Pancreas (tissue), 10 donors: Measurements from ENCODE around the gene U2AF2. TPM values are rescaled to one million over a fixed set of nuclear protein-coding genes. Genes with fewer than 3 reads are reported as not detected.

ENCODE experiments used
- ATAC-seq, 4 donors: fragments of 200-7000 bp; cut with Tn5 transposase; one replicate each; pipeline versions ENCODE4 v1.8.0 to v1.9.1; 2020; ENCODE audit warnings: mild to moderate bottlenecking in 4 of 4, moderate library complexity in 4 of 4
- DNase-seq, 6 donors: peaks; one replicate each; pipeline ENCODE4 v3.0.0-alpha.2; 2020
- FAIRE-seq: peaks from 2 replicates; lab custom pipeline; 2012; peaks lifted over from hg19 to GRCh38; lab: Jason Lieb, UNC
- H3K27ac ChIP-seq, 4 donors: fragments of 200-600 bp; sonication (generic); 1 replicate in 3 of 4; 2 replicates in 1 of 4; pipeline versions ENCODE4 v1.5.0 to v1.8.0; 2020
- H3K27me3 ChIP-seq, 4 donors: fragments of 200-600 bp; one replicate each; pipeline ENCODE4 v1.8.0; 2021
- H3K36me3 ChIP-seq, 3 donors: fragments of 200-600 bp; sonication (generic) in 1 of 3; one replicate each; pipeline versions ENCODE4 v1.5.0 to v1.8.0; 2020 to 2021
- H3K4me1 ChIP-seq, 3 donors: fragments of 200-600 bp; one replicate each; pipeline ENCODE4 v1.8.0; 2021
- H3K4me3 ChIP-seq, 4 donors: fragments of 200-600 bp; sonication (generic) in 2 of 4; one replicate each; pipeline versions ENCODE4 v1.5.0 to v1.8.0; 2020 to 2021
- H3K9me3 ChIP-seq, 4 donors: fragments of 200-600 bp; one replicate each; pipeline ENCODE4 v1.8.0; 2021
- WGBS, 2 donors: extraction: QIAGEN DNeasy Blood & Tissue Kit; methylation state at CpG; one replicate each; pipeline ENCODE4 v1.1.7; 2013; 5-methylcytosine and 5-hydroxymethylcytosine counted together
- intact Hi-C, 3 donors: fragments of 100-400 bp; cut with DNase I; formaldehyde crosslinking; loops; one replicate each; pipeline versions ENCODE4 v1.11.1 to v1.14.2; 2022
- polyA plus RNA-seq, 2 donors: library from polyadenylated mRNA; stranded (reverse); fragments of 200-250 nt; gene quantifications; one replicate each; pipeline ENCODE4 v1.2.3, GENCODE V29; 2013
- total RNA-seq, 6 donors: library from RNA; stranded (reverse); fragmentation: NEBNext Ultra II Directional in 4 of 6; extraction: Animal tissue kit (Norgen Biotek cat#: 25700) in 4 of 6; gene quantifications; one replicate each; pipeline versions ENCODE4 v1.2.1 to v1.2.4, GENCODE V29; 2021 to 2023
- TF ChIP-seq, protein P1 (sequence below), 4 donors: fragments of 200-600 bp; sonication (generic) in 3 of 4; IDR thresholded peaks; one replicate each; pipeline versions ENCODE4 v1.5.0 to v1.8.0; 2021; ENCODE audit warnings: antibody characterized with exemption in 4 of 4
- donor health status: healthy with polysubstance abuse.
- donor health status: DM: no; HTN: no; CAD: no; lungs with moderate emphysema.
- donor health status: DM: no; HTN: no; CAD: no.
- donor health status: control.
- donor health status: control.
- donor health status: Bipolar disorder and iron deficiency.
- donor health status: DM: yes; HTN: yes; CAD: no.
- donor health status: DM: no; HTN: no; CAD: no.
- donor health status: DM: no; HTN: no; CAD: no.
- donor health status: DM: yes; HTN: yes; CAD: no.

Gene U2AF2
- total and polyA plus RNA-seq, 8 donors, result 38.4 to 113 (median 62.4) TPM

DNA sequence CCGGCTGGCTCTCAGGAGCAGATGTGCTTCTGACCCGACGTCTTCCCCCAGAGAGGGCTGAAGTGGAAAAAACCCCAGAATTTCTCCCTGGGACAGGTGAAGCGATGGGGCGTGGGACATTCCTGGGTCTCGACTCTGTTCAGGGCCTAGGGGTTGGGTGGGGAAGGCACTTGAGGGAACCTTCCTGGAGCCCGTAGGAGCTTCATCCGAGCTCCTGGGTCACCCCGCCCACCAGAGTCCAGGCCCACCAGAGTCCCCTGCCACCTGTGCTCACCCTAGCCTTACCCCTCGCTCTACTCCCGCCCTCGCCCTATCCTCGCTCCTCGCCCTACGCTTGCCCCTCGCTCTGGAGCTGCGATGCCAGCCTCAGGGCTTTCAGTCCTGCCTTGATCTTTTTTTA, 43.4 kb downstream of the U2AF2 start:
- intact Hi-C loops, result loop anchor here in 1 of 3 donors (10.0 kb wide), 1 partner anchor 117 kb away; no protein-coding TSS in a partner anchor
- Histone ChIP-seq H3K4me1 (no peaks in the 10 kb centered on the region), H3K36me3 (peaks cover 5 to 41% (median 29%) of the 10 kb centered on the region in 3 donors), H3K4me3 (no peak overlapping the region), H3K27me3 (no peaks in the 10 kb centered on the region), H3K9me3 (no peaks in the 10 kb centered on the region), H3K27ac (no peak overlapping the region)
- TF ChIP-seq, protein P1, sequence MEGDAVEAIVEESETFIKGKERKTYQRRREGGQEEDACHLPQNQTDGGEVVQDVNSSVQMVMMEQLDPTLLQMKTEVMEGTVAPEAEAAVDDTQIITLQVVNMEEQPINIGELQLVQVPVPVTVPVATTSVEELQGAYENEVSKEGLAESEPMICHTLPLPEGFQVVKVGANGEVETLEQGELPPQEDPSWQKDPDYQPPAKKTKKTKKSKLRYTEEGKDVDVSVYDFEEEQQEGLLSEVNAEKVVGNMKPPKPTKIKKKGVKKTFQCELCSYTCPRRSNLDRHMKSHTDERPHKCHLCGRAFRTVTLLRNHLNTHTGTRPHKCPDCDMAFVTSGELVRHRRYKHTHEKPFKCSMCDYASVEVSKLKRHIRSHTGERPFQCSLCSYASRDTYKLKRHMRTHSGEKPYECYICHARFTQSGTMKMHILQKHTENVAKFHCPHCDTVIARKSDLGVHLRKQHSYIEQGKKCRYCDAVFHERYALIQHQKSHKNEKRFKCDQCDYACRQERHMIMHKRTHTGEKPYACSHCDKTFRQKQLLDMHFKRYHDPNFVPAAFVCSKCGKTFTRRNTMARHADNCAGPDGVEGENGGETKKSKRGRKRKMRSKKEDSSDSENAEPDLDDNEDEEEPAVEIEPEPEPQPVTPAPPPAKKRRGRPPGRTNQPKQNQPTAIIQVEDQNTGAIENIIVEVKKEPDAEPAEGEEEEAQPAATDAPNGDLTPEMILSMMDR (IDR thresholded peaks at IDR 0.05), result no peak
- DNase-seq, result no peak
- no peak for FAIRE-seq
- no peak for ATAC-seq
- 95 to 99% methylated on average over 16 to 17 of the region's 17 CpGs for WGBS, 2 donors

DNA sequence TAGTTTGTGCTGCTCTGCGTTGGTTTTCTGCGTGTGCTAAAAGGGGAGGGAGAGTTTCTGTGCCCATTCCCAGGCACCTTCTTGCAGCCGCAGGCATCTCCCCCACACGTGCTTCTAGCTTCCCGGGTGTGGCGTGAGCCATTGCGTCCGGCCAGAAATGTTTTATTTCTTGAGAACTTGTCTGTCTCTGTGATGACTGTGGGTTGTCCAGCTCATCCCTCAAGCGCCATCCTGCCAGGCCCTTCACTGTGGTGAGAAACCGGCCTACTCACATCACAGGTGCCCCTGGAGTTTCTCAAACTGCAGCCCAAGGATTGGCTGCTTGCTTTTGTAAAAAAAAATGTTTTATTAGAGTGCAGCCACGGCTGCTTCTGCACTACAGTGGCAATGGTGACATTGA, 44.4 kb downstream of the U2AF2 start:
- Histone ChIP-seq H3K27ac (no peak overlapping the region), H3K4me1 (no peaks in the 10 kb centered on the region), H3K27me3 (no peaks in the 10 kb centered on the region), H3K9me3 (no peaks in the 10 kb centered on the region), H3K36me3 (peaks cover 5 to 31% (median 24%) of the 10 kb centered on the region in 3 donors), H3K4me3 (no peak overlapping the region)
- DNase-seq (no peak), FAIRE-seq (no peak), ATAC-seq (no peak)
- intact Hi-C loops, result loop anchor here in 1 of 3 donors (10.0 kb wide), 1 partner anchor 116 kb away; no protein-coding TSS in a partner anchor
- 84 to 88% methylated on average over 11 of the region's 11 CpGs for WGBS, 2 donors
- TF ChIP-seq, protein P1 (IDR thresholded peaks at IDR 0.05), result no peak

DNA sequence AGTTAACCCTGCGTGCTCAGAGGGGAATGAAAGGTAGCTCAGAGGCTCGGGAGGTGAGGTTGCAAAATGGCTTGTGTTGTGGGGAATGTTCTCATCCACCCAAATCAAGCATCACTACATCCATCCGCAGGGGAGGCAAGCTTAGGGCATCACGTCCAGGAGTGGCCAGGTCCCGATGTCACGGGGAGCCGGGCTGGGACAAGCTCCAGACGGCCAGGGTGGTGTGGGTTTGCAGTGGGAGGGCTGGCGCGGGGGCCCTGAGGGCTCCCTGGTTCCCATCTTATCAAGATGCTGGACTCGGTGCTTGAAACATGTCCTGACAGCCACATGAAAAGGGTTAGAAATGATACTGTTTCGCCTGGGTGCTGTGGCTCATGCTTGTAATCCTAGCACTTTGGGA, 46.0 kb downstream of the U2AF2 start:
- no peak overlapping the region for H3K4me3 ChIP-seq
- H3K27me3 ChIP-seq, result no peaks in the 10 kb centered on the region
- peaks cover 4 to 16% (median 9%) of the 10 kb centered on the region in 3 donors for H3K36me3 ChIP-seq
- H3K27ac ChIP-seq, result no peak overlapping the region
- intact Hi-C loops, result loop anchor here in 1 of 3 donors (5.0 kb wide), 1 partner anchor 111 kb away; no protein-coding TSS in a partner anchor
- no peaks in the 10 kb centered on the region for H3K9me3 ChIP-seq
- no peak for DNase-seq
- TF ChIP-seq, protein P1 (IDR thresholded peaks at IDR 0.05), result no peak
- no peak for FAIRE-seq
- ATAC-seq, result no peak
- no peaks in the 10 kb centered on the region for H3K4me1 ChIP-seq
- WGBS, 2 donors, result 93% methylated on average over 12 of the region's 12 CpGs

DNA sequence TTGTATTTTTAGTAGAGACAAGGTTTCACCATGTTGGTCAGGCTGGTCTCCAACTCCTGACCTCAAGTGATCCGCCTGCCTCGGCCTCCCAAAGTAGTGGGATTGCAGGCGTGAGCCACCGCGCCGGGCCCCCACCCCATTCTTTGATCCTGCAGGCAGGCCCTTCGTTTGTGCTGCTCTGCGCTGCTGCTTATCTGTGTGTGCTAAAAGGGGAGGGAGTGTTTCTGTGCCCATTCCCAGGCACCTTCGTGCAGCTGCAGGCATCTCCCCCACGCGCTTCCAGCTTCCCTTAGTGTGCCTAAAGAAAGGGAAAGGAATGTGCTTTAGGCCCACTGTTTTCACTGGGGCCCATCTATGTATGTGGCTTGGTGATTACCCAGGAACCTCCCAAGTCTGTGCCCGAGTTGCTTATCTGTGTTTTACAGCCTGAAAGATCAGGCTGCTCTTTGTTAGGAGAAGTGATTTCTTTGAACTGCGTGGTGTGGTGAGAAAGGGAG, 47.3 kb downstream of the U2AF2 start:
- no peak for FAIRE-seq
- peak; percentile 26 to 61 (median 48) for ATAC-seq
- H3K27ac ChIP-seq, result no peak overlapping the region
- no peaks in the 10 kb centered on the region for H3K27me3 ChIP-seq
- H3K36me3 ChIP-seq, result peaks cover 0 to 3% (median 0%) of the 10 kb centered on the region in 3 donors
- H3K4me3 ChIP-seq, result no peak overlapping the region
- H3K9me3 ChIP-seq, result no peaks in the 10 kb centered on the region
- H3K4me1 ChIP-seq, result no peaks in the 10 kb centered on the region
- DNase-seq, result no peak
- intact Hi-C loops, result loop anchor here in 1 of 3 donors (5.0 kb wide), 1 partner anchor 110 kb away; no protein-coding TSS in a partner anchor
- 35 to 37% methylated on average over 13 of the region's 13 CpGs for WGBS, 2 donors
- TF ChIP-seq, protein P1 (IDR thresholded peaks at IDR 0.05), result no peak

DNA sequence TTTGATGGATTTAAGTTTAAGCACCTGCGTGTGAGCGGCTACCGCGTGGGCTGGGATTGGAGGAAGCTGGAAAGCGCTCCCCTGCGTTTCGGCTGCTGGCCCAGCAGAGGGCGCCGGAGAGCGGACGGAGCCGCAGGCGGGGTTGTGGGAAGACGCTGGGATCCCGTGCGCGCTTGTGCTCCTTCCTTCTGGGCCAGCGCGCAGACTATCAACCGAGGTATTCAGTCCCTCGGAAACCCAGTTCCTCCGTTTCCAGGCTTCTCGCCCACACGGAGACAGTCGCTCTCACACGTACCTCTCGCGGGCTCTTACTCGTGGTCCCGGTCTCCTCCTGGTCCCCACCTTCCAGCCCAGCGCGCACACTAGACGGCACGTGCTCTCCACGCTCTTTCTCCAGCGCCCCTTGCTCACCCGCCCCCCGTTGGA, 49.0 kb downstream of the U2AF2 start:
- Histone ChIP-seq H3K9me3 (no peaks in the 10 kb centered on the region), H3K27ac (no peak overlapping the region), H3K27me3 (no peaks in the 10 kb centered on the region), H3K4me3 (no peak overlapping the region), H3K4me1 (no peaks in the 10 kb centered on the region), H3K36me3 (peaks cover 0 to 3% (median 0%) of the 10 kb centered on the region in 3 donors)
- 32 to 33% methylated on average over 38 of the region's 38 CpGs for WGBS, 2 donors
- no peak for FAIRE-seq
- TF ChIP-seq, protein P1 (IDR thresholded peaks at IDR 0.05), result peak; percentile 75 to 93 (median 84)
- ATAC-seq, result peak; percentile 82 to 94 (median 89)
- intact Hi-C loops, result loop anchor here in 1 of 3 donors (5.0 kb wide), 1 partner anchor 108 kb away; no protein-coding TSS in a partner anchor
- peak in 5 of 6 donors; percentile 51 to 89 (median 77) for DNase-seq
